Measurements from ENCODE around the gene MRPL38. TPM values are rescaled to one million over a fixed set of nuclear protein-coding genes. Genes with fewer than 3 reads are reported as not detected.

The MRPL38 gene
- total RNA-seq, 1 experiment from 2014 or later: 219 TPM

DNA sequence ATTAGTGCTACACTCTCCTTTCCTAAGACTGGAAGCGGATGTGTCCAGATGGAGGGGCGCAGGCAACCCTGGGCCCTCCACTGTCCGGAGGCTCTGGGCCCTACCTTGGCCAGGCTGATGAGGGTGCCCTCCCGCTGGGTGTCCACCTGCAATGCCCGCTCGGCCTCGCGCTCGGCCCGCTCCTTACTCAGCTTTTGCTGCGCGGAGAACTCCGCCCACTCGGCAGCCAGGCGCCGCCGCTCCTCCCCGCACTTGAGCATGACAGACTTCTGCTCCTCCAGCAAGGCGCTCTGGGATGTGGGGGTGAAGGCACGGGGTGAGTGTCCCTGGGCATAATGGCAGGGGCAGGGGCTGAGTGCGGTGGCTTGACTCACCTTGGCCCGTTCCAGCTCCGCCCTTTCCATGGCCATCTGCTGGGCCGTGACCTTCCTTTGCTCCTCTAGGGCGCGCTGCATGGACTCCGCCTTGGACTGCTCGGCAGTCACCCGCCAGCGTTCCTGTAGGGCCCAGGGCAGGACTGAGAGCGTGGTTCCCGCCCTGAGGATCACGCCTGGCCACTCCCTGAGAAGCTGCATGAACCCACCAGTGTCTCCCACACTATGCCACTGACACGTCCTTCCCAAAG, 10.1 kb upstream of the MRPL38 start:
- intact Hi-C loops (cut with micrococcal nuclease): no loop called here
- ChIA-PET RAD21 (ENCODE audit: low non-redundant PET in 1 of 2, low total read pairs in 2 of 2, uncharacterized antibody in 2 of 2, unreplicated experiment in 2 of 2) (no interaction called here), CTCF (interaction anchor here (1.2 kb wide), 1 partner anchor 13 kb away, joined by 5 read pairs; no protein-coding TSS in a partner anchor)

More for the DNA sequence above, 10.1 kb upstream of the MRPL38 start:
- Histone ChIP-seq H3K9me2 (ENCODE audit: insufficient read depth) (no peaks in the 10 kb centered on the region), H3K36me3 (ENCODE audit: control insufficient read depth in 1 of 2, insufficient read depth in 2 of 2, low read length in 2 of 2) (no peaks in the 10 kb centered on the region), H2AFZ (ENCODE audit: low read depth, low read length, poor library complexity, severe bottlenecking) (no peak overlapping the region), H3K9me3 (ENCODE audit: control insufficient read depth in 1 of 2, insufficient read depth in 1 of 2, low read depth in 1 of 2, low read length in 2 of 2) (no peaks in the 10 kb centered on the region), H3K27ac (ENCODE audit: low read depth, low read length) (no peak overlapping the region), H3K4me2 (ENCODE audit: low read length) (no peak overlapping the region), H3K79me2 (ENCODE audit: insufficient read depth, low read length) (no peaks in the 10 kb centered on the region), H3K9ac (ENCODE audit: low read length) (no peak overlapping the region), H3K27me3 (ENCODE audit: insufficient read depth, low read length) (no peaks in the 10 kb centered on the region), H4K20me1 (ENCODE audit: insufficient read depth) (no peaks in the 10 kb centered on the region), H3K4me1 (ENCODE audit: control insufficient read depth in 1 of 2, insufficient read depth in 2 of 2, low read length in 2 of 2) (peaks cover 0 to 9% of the 10 kb centered on the region in 2 experiments; a peak in 2 of 4 replicates), H3K4me3 (replicated peaks in 1 of 2; ENCODE audit: low read depth in 1 of 2, low read length in 2 of 2) (no peak overlapping the region)
- ATAC-seq (peak; percentile 74), DNase-seq (ENCODE audit: low read depth, low spot score) (no peak)
- BruUV-seq (replicated peaks): no TSS peak
- POLR2A ChIA-PET: interaction anchor here (1.2 kb wide), 1 partner anchor 135 kb away, joined by 3 read pairs; no protein-coding TSS in a partner anchor
- TF ChIP-seq POLR2A (IDR thresholded peaks at IDR 0.05; ENCODE audit: borderline replicate concordance, extremely low read depth, insufficient read depth, insufficient read length) (no peak), SP1 (IDR thresholded peaks at IDR 0.05; ENCODE audit: low read depth) (no peak), ZNF274 (IDR thresholded peaks at IDR 0.05; ENCODE audit: low read depth, low read length) (no peak), CTCF (IDR thresholded peaks at IDR 0.05 in 2 of 3, conservative IDR thresholded peaks at IDR 0.05 in 1 of 3; ENCODE audit: borderline replicate concordance in 1 of 3, insufficient read depth in 1 of 3, low read depth in 2 of 3, low read length in 2 of 3) (no peak), EZH2phosphoT487 (IDR thresholded peaks at IDR 0.05; ENCODE audit: borderline replicate concordance) (no peak), EGR1 (IDR thresholded peaks at IDR 0.05; ENCODE audit: low read depth) (no peak), RAD21 (IDR thresholded peaks at IDR 0.05; ENCODE audit: low read depth) (no peak), CEBPB (IDR thresholded peaks at IDR 0.05; ENCODE audit: low read depth) (no peak), FOSL1 (IDR thresholded peaks at IDR 0.05; ENCODE audit: low read depth) (no peak)
- TF ChIP-seq, protein P1, sequence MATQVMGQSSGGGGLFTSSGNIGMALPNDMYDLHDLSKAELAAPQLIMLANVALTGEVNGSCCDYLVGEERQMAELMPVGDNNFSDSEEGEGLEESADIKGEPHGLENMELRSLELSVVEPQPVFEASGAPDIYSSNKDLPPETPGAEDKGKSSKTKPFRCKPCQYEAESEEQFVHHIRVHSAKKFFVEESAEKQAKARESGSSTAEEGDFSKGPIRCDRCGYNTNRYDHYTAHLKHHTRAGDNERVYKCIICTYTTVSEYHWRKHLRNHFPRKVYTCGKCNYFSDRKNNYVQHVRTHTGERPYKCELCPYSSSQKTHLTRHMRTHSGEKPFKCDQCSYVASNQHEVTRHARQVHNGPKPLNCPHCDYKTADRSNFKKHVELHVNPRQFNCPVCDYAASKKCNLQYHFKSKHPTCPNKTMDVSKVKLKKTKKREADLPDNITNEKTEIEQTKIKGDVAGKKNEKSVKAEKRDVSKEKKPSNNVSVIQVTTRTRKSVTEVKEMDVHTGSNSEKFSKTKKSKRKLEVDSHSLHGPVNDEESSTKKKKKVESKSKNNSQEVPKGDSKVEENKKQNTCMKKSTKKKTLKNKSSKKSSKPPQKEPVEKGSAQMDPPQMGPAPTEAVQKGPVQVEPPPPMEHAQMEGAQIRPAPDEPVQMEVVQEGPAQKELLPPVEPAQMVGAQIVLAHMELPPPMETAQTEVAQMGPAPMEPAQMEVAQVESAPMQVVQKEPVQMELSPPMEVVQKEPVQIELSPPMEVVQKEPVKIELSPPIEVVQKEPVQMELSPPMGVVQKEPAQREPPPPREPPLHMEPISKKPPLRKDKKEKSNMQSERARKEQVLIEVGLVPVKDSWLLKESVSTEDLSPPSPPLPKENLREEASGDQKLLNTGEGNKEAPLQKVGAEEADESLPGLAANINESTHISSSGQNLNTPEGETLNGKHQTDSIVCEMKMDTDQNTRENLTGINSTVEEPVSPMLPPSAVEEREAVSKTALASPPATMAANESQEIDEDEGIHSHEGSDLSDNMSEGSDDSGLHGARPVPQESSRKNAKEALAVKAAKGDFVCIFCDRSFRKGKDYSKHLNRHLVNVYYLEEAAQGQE (IDR thresholded peaks at IDR 0.05; ENCODE audit: low read depth): no peak
- TF ChIP-seq, protein P2, sequence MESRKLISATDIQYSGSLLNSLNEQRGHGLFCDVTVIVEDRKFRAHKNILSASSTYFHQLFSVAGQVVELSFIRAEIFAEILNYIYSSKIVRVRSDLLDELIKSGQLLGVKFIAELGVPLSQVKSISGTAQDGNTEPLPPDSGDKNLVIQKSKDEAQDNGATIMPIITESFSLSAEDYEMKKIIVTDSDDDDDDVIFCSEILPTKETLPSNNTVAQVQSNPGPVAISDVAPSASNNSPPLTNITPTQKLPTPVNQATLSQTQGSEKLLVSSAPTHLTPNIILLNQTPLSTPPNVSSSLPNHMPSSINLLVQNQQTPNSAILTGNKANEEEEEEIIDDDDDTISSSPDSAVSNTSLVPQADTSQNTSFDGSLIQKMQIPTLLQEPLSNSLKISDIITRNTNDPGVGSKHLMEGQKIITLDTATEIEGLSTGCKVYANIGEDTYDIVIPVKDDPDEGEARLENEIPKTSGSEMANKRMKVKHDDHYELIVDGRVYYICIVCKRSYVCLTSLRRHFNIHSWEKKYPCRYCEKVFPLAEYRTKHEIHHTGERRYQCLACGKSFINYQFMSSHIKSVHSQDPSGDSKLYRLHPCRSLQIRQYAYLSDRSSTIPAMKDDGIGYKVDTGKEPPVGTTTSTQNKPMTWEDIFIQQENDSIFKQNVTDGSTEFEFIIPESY (IDR thresholded peaks at IDR 0.05; ENCODE audit: extremely low read depth, insufficient replicate concordance, low read length): no peak
